Right lobe of liver (tissue), 4 donors: Measurements from ENCODE around the gene SLC39A1.
"Not testable (repeated sequence)": the region's sequence is repeated elsewhere in the genome, so short reads cannot be mapped to it uniquely, and the experiment has no call there.

Source experiments
- POLR2A ChIP-seq: fragments of 450-650 bp; IDR thresholded peaks from one replicate; pipeline ENCODE4 v1.6.1; 2017; ENCODE audit warnings: antibody characterized with exemption, mild to moderate bottlenecking
- TF ChIP-seq, protein P1 (sequence below), 4 donors: fragments of 200-600 bp in 3 of 4; fragments of 450-650 bp in 1 of 4; IDR thresholded peaks; one replicate each; pipeline versions ENCODE4 v1.5.1 to v1.8.0; 2016 to 2022; ENCODE audit warnings: antibody characterized with exemption in 4 of 4, mild to moderate bottlenecking in 2 of 4
- donor health status: DM: no; HTN: no; CAD: no.
- donor health status: DM: no; HTN: no; CAD: no.
- donor health status: DM: no; HTN: yes; CAD: no.

DNA sequence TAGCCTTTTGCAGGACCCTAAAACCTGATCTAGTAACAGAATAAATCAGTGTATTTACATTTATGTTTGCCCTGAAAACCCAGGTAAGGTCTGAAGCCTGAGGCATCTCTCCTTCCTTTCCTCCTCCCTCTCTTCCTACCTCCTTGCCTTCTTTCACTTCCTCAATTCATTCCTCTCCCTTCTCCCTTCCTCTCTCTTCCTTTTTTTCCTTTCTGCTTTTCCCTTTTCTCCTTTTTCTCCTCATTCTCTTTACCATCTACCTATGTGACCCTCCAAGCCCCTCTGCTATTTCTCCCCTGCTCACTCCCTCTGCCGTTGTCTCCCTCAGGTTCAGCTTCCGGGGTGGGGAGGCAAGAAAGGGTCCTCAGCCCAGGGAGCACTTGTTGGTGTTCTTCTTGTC, 18.4 kb upstream of the SLC39A1 start:
- TF ChIP-seq, protein P1, sequence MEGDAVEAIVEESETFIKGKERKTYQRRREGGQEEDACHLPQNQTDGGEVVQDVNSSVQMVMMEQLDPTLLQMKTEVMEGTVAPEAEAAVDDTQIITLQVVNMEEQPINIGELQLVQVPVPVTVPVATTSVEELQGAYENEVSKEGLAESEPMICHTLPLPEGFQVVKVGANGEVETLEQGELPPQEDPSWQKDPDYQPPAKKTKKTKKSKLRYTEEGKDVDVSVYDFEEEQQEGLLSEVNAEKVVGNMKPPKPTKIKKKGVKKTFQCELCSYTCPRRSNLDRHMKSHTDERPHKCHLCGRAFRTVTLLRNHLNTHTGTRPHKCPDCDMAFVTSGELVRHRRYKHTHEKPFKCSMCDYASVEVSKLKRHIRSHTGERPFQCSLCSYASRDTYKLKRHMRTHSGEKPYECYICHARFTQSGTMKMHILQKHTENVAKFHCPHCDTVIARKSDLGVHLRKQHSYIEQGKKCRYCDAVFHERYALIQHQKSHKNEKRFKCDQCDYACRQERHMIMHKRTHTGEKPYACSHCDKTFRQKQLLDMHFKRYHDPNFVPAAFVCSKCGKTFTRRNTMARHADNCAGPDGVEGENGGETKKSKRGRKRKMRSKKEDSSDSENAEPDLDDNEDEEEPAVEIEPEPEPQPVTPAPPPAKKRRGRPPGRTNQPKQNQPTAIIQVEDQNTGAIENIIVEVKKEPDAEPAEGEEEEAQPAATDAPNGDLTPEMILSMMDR (IDR thresholded peaks at IDR 0.05): not testable (repeated sequence)
- TF ChIP-seq POLR2A: not testable (repeated sequence)
